Measurements from ENCODE around the gene ASMTL.
"Not testable (repeated sequence)": the region's sequence is repeated elsewhere in the genome, so short reads cannot be mapped to it uniquely, and the experiment has no call there.

The ASMTL gene

DNA sequence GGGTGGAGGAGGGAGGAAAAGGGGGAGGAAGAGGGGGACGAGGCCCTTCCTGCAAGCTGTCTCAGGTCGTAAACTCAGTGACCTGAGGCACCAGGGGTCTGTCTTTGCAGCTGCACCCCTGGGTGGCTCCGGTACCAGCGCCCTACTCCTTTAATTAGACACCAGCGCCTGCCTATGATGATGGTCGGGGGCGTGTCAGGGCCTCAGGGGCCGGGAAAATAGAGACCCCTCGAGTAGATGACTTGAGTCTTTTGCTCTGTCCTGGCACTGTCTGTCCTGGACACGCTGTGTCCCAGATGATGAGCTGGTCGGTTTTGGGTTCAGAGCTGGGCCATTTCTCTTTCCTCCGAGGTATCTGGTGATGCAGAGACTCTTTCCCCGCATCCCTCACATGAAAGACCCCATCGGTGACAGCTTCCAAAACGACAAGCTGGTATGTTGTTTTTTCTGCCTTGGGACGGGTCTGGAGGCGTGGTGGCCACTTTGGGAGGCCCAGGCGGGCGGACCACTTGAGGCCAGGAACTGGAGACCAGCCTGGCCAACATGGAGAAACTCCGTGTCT is 72.0 kb downstream of the ASMTL start:
- peaks cover 35% of the 10 kb centered on the region for H3K36me3 ChIP-seq
- DNase-seq = no peak
- no peak overlapping the region for H3K27ac ChIP-seq
- H3K27me3 ChIP-seq (ENCODE audit: insufficient read depth, low read depth, severe bottlenecking) = no peaks in the 10 kb centered on the region
- no peaks in the 10 kb centered on the region for H3K9me3 ChIP-seq (ENCODE audit: severe bottlenecking)
- TF ChIP-seq, protein P1, sequence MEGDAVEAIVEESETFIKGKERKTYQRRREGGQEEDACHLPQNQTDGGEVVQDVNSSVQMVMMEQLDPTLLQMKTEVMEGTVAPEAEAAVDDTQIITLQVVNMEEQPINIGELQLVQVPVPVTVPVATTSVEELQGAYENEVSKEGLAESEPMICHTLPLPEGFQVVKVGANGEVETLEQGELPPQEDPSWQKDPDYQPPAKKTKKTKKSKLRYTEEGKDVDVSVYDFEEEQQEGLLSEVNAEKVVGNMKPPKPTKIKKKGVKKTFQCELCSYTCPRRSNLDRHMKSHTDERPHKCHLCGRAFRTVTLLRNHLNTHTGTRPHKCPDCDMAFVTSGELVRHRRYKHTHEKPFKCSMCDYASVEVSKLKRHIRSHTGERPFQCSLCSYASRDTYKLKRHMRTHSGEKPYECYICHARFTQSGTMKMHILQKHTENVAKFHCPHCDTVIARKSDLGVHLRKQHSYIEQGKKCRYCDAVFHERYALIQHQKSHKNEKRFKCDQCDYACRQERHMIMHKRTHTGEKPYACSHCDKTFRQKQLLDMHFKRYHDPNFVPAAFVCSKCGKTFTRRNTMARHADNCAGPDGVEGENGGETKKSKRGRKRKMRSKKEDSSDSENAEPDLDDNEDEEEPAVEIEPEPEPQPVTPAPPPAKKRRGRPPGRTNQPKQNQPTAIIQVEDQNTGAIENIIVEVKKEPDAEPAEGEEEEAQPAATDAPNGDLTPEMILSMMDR (IDR thresholded peaks at IDR 0.05; ENCODE audit: low read depth, low read length) = no peak
- H3K4me3 ChIP-seq (ENCODE audit: low read depth, low read length) = no peak overlapping the region

DNA sequence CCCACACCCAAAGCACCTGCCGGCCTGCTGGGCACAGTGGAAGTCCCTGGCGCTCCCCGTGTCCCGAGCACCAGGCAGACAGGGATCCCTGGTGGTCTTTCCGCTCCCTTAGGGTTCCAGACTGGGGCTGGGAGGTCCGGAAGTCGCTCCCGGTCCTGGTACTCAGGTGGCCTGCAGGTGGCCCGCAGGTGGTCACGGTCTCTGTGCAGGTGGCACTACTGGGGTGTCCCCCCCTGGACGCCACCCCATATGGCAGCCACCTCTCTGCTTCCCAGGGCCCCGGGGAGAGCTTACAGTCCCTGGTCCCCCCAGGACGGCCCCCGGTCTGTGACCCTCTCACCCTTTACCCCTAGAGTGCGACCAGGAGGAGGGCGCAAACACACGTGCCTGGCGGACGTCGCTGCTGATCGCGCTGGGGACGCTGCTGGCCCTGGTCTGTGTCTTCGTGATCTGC is 74.4 kb downstream of the ASMTL start:
- peaks cover 13% of the 10 kb centered on the region for H3K36me3 ChIP-seq
- DNase-seq = no peak
- H3K9me3 ChIP-seq (ENCODE audit: severe bottlenecking) = no peaks in the 10 kb centered on the region
- H3K27me3 ChIP-seq (ENCODE audit: insufficient read depth, low read depth, severe bottlenecking) = no peaks in the 10 kb centered on the region
- H3K4me3 ChIP-seq (ENCODE audit: low read depth, low read length) = no peak overlapping the region
- H3K27ac ChIP-seq = no peak overlapping the region
- TF ChIP-seq, protein P1 (IDR thresholded peaks at IDR 0.05; ENCODE audit: low read depth, low read length) = no peak

DNA sequence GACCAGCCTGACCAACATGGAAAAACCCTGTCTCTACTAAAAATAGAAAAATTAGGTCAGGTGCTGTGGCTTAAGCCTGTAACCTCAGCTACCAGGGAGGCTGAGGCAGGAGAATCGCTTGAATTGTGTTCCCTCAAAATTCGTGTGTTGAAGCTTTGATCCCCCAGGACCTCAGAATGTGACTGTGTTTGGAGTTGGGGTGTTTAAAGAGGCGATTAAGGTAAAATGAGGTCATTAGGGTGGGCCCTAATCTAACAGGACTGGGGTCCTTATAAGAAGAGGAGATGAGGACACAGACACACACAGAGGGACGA is 84.4 kb downstream of the ASMTL start:
- peak overlapping the region; percentile 40; the same call in 1 of the 2 replicates for H3K27ac ChIP-seq
- DNase-seq = no peak
- no peaks in the 10 kb centered on the region for H3K9me3 ChIP-seq (ENCODE audit: severe bottlenecking)
- TF ChIP-seq, protein P1 (IDR thresholded peaks at IDR 0.05; ENCODE audit: low read depth, low read length) = no peak
- H3K4me3 ChIP-seq (ENCODE audit: low read depth, low read length) = no peak overlapping the region
- no peaks in the 10 kb centered on the region for H3K27me3 ChIP-seq (ENCODE audit: insufficient read depth, low read depth, severe bottlenecking)
- peaks cover 3% of the 10 kb centered on the region for H3K36me3 ChIP-seq

DNA sequence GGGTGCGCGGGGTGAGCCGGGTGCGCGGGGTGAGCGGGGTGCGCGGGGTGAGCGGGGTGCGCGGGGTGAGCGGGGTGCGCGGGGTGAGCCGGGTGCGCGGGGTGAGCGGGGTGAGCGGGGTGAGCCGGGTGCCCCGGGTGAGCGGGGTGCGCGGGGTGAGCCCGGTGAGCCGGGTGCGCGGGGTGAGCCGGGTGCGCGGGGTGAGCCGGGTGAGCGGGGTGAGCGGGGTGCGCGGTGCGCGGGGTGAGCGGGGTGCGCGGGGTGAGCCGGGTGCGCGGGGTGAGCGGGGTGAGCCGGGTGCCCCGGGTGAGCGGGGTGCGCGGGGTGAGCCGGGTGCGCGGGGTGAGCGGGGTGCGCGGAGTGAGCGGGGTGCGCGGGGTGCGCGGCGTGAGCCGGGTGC is 86.3 kb downstream of the ASMTL start:
- H3K4me3 ChIP-seq (ENCODE audit: low read depth, low read length); H3K9me3 ChIP-seq (ENCODE audit: severe bottlenecking); H3K27me3 ChIP-seq (ENCODE audit: insufficient read depth, low read depth, severe bottlenecking); DNase-seq; H3K36me3 ChIP-seq; H3K27ac ChIP-seq: not testable (repeated sequence)

DNA sequence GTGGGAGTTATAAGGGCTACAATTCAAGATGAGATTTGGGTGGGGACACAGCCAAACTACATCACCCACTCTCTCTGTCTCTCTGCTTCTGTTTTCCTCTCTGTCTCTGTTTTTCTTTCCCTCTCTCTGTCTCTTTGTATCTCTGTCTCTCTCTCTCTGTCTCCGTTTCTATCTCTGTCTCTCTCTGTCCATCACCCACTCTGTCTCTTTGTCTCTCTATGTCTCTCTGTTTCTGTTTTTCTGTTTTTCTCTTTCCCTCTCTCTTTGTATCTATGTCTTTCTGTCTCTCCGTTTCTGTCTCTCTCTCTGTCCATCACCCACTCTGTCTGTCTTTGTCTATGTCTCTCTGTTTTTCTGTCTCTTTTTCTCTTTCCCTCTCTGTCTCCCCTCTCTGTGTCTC is 90.8 kb downstream of the ASMTL start:
- Histone ChIP-seq H3K27ac (no peak overlapping the region), H3K36me3 (peaks cover 10% of the 10 kb centered on the region), H3K4me3 (ENCODE audit: low read depth, low read length) (no peak overlapping the region), H3K27me3 (ENCODE audit: insufficient read depth, low read depth, severe bottlenecking) (no peaks in the 10 kb centered on the region), H3K9me3 (ENCODE audit: severe bottlenecking) (no peaks in the 10 kb centered on the region)
- TF ChIP-seq, protein P1 (IDR thresholded peaks at IDR 0.05; ENCODE audit: low read depth, low read length) = no peak
- DNase-seq = no peak

DNA sequence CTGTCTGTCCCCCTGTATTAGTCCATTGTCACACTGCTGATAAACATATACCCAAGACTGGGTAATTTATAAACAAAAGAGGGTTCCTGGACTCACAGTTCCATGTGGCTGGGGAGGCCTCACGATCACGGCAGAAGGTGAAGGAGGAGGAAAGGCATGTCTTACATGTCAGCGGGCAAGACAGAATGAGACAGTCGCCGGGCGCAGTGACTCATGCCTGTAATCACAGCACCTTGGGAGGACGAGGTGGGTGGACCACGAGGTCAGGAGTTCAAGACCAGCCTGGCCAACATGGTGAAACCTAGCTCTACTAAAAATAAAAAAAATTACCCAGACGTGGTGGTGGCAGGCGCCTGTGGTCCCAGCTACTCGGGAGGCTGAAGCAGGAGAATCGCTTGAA is 91.4 kb downstream of the ASMTL start:
- Histone ChIP-seq H3K36me3 (peaks cover 10% of the 10 kb centered on the region), H3K27ac (no peak overlapping the region), H3K9me3 (ENCODE audit: severe bottlenecking) (no peaks in the 10 kb centered on the region), H3K27me3 (ENCODE audit: insufficient read depth, low read depth, severe bottlenecking) (no peaks in the 10 kb centered on the region), H3K4me3 (ENCODE audit: low read depth, low read length) (no peak overlapping the region)
- no peak for DNase-seq
- TF ChIP-seq, protein P1 (IDR thresholded peaks at IDR 0.05; ENCODE audit: low read depth, low read length) = no peak

Measured in WERI-Rb-1 (cell line).